ENCODE data around the gene GPR52.
A peak's percentile ranks its signal among the peaks of the same experiment; 100 is the strongest.

Gene GPR52

DNA sequence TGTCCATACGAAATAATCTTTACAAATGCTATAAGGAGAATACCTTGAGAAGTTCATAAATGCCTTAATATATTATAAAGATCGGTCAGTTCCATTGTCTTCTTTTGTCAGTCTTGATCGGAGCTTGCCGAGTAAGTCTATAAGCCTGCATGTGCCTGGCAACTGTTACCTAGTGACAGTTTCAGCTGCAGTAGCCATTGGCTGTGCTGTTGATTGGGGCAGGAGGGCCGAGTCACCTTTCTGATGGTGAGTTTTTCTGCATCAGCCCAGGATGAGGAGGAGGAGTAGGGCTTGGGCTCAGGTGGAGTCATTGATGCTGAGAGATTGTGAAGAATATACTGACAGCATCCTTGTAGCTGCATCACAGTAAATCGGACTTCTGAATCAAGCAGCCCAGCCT lies 1.9 kb upstream of the GPR52 start:
- no peak overlapping the region for H3K4me3 ChIP-seq (ENCODE audit: low read depth, low read length)
- no peaks in the 10 kb centered on the region for H3K36me3 ChIP-seq
- H3K27me3 ChIP-seq, result no peaks in the 10 kb centered on the region
- no peaks in the 10 kb centered on the region for H3K4me1 ChIP-seq
- no peak for DNase-seq
- no peaks in the 10 kb centered on the region for H3K9me3 ChIP-seq
- TF ChIP-seq, protein P1, sequence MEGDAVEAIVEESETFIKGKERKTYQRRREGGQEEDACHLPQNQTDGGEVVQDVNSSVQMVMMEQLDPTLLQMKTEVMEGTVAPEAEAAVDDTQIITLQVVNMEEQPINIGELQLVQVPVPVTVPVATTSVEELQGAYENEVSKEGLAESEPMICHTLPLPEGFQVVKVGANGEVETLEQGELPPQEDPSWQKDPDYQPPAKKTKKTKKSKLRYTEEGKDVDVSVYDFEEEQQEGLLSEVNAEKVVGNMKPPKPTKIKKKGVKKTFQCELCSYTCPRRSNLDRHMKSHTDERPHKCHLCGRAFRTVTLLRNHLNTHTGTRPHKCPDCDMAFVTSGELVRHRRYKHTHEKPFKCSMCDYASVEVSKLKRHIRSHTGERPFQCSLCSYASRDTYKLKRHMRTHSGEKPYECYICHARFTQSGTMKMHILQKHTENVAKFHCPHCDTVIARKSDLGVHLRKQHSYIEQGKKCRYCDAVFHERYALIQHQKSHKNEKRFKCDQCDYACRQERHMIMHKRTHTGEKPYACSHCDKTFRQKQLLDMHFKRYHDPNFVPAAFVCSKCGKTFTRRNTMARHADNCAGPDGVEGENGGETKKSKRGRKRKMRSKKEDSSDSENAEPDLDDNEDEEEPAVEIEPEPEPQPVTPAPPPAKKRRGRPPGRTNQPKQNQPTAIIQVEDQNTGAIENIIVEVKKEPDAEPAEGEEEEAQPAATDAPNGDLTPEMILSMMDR (IDR thresholded peaks at IDR 0.05; ENCODE audit: low read depth, low read length), result no peak

DNA sequence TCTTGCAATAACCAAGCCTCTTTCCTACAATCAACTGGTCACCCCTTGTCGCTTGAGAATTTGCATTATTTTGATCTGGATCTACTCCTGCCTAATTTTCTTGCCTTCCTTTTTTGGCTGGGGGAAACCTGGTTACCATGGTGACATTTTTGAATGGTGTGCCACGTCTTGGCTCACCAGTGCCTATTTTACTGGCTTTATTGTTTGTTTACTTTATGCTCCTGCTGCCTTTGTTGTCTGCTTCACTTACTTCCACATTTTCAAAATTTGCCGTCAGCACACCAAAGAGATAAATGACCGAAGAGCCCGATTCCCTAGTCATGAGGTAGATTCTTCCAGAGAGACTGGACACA lies 743 bp downstream of the GPR52 start:
- Histone ChIP-seq H3K36me3 (no peaks in the 10 kb centered on the region), H3K9me3 (no peaks in the 10 kb centered on the region), H3K4me1 (no peaks in the 10 kb centered on the region), H3K27me3 (no peaks in the 10 kb centered on the region), H3K4me3 (ENCODE audit: low read depth, low read length) (no peak overlapping the region)
- DNase-seq, result no peak
- TF ChIP-seq, protein P1 (IDR thresholded peaks at IDR 0.05; ENCODE audit: low read depth, low read length), result no peak

DNA sequence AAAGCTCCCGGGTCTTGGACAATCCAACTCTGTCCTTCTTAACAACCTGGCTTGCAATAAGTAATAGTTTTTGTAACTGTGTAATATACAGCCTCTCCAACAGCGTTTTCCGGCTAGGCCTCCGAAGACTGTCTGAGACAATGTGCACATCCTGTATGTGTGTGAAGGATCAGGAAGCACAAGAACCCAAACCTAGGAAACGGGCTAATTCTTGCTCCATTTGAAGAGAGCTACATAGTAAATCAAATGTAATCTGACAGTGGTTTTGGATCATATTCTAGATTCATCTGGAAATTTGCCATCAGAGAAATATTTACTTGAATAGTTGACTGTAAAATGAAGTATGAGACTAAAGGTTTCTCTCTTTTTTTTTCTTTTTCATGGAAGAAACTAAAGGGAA lies 1.2 kb downstream of the GPR52 start:
- Histone ChIP-seq H3K4me3 (ENCODE audit: low read depth, low read length) (no peak overlapping the region), H3K36me3 (no peaks in the 10 kb centered on the region), H3K4me1 (no peaks in the 10 kb centered on the region), H3K27me3 (no peaks in the 10 kb centered on the region), H3K9me3 (no peaks in the 10 kb centered on the region)
- no peak for DNase-seq
- TF ChIP-seq, protein P1 (IDR thresholded peaks at IDR 0.05; ENCODE audit: low read depth, low read length), result no peak

DNA sequence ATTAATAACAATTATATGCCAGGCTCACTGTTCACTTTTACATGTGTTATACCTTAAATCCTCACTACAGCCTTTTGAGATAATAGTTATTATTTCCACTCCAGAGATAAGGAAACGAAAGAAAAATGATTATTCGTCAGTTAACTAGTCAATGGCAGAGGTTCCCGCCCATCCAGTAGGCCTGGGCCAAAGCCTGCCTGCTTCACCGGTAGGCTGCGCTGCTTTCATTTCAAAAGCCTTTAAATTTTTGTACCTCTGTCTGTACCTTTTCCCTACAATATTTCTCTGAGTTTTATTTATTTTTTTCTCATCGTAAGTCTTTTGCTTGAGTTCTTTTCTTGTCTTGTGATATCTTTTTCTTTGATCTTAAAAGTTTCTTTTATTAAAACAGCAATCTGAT lies 3.6 kb downstream of the GPR52 start:
- no peaks in the 10 kb centered on the region for H3K9me3 ChIP-seq
- no peaks in the 10 kb centered on the region for H3K36me3 ChIP-seq
- TF ChIP-seq, protein P1 (IDR thresholded peaks at IDR 0.05; ENCODE audit: low read depth, low read length), result peak; percentile 58
- no peak overlapping the region for H3K4me3 ChIP-seq (ENCODE audit: low read depth, low read length)
- peak; percentile 53 for DNase-seq
- no peaks in the 10 kb centered on the region for H3K27me3 ChIP-seq
- no peaks in the 10 kb centered on the region for H3K4me1 ChIP-seq

DNA sequence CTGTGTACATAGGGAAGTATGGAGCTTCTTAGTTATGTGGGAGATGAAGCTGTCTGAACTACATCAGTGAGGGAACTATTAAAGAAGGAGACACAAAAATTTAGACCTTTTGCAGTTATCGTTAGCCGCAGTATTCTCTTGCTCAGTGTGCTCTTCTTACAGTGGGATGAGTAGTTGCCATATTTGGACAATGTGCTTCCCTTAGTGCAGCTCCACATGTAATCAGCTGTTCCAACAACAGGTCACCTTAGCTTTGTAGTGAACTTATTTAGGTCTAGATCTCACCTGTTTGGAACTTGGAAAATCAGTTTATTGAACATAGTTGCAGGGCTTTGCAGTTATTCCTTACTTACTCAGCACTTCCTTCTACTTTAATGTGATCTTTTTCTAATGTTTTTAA lies 18.1 kb downstream of the GPR52 start:
- Histone ChIP-seq H3K27me3 (no peaks in the 10 kb centered on the region), H3K4me1 (no peaks in the 10 kb centered on the region), H3K36me3 (no peaks in the 10 kb centered on the region), H3K9me3 (no peaks in the 10 kb centered on the region), H3K4me3 (ENCODE audit: low read depth, low read length) (no peak overlapping the region)
- TF ChIP-seq, protein P1 (IDR thresholded peaks at IDR 0.05; ENCODE audit: low read depth, low read length), result no peak
- no peak for DNase-seq

DNA sequence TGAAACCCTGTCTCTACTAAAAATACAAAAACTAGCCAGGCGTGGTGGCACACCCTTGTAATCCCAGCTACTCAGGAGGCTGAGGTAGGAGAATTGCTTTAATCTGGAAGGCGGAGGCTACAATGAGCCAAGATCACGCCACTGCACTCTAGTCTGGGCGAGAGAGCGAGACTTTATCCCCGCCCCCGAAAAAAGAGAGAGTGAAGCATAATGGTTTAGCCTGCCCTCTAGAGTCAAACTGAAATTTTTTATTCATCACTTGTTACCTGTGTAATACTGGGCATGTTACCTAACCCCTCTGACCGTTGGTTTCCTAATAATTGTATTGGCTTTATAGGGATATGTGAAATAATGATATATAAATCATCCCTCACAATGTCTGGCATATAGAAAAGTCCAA lies 18.8 kb downstream of the GPR52 start:
- Histone ChIP-seq H3K4me1 (no peaks in the 10 kb centered on the region), H3K9me3 (no peaks in the 10 kb centered on the region), H3K4me3 (ENCODE audit: low read depth, low read length) (no peak overlapping the region), H3K36me3 (no peaks in the 10 kb centered on the region), H3K27me3 (no peaks in the 10 kb centered on the region)
- TF ChIP-seq, protein P1 (IDR thresholded peaks at IDR 0.05; ENCODE audit: low read depth, low read length), result no peak
- DNase-seq, result no peak

Measured in BE2C (cell line).